Neural cell (in vitro differentiated cells): ENCODE measurements around the gene RPE65.

Source experiments
- EP300 ChIP-seq: fragments of 450-650 bp; conservative IDR thresholded peaks from 2 replicates; pipeline ENCODE4 v1.6.1; 2014; ENCODE audit warnings: antibody characterized with exemption, mild to moderate bottlenecking, moderate library complexity; ENCODE audit not compliant: poor library complexity, severe bottlenecking
- EZH2 ChIP-seq: fragments of 200-600, 300-800 bp; shearing (Covaris generic), sonication (generic); IDR thresholded peaks from 2 replicates; pipeline ENCODE4 v1.6.1; 2014; ENCODE audit warnings: antibody characterized with exemption, low read length, borderline replicate concordance, mild to moderate bottlenecking; ENCODE audit not compliant: insufficient read depth, poor library complexity, severe bottlenecking
- POLR2AphosphoS5 ChIP-seq: IDR thresholded peaks from 2 replicates; pipeline ENCODE4 v1.6.1; 2012
- SMC3 ChIP-seq: fragments of 450-650 bp; conservative IDR thresholded peaks from 2 replicates; pipeline ENCODE4 v1.6.1; 2014; ENCODE audit warnings: antibody characterized with exemption, mild to moderate bottlenecking, moderate library complexity; ENCODE audit not compliant: poor library complexity
- TAF1 ChIP-seq: IDR thresholded peaks from 2 replicates; pipeline ENCODE4 v1.6.1; 2012; ENCODE audit warnings: low read depth
- TF ChIP-seq, protein P1 (sequence below): fragments of 450-650 bp; IDR thresholded peaks from 2 replicates; pipeline ENCODE4 v1.5.1; 2014; ENCODE audit warnings: antibody characterized with exemption, mild to moderate bottlenecking, moderate library complexity; ENCODE audit not compliant: poor library complexity, severe bottlenecking
- TF ChIP-seq, protein P2 (sequence below): IDR thresholded peaks from 2 replicates; pipeline ENCODE4 v1.6.1; 2012; ENCODE audit warnings: borderline replicate concordance

DNA sequence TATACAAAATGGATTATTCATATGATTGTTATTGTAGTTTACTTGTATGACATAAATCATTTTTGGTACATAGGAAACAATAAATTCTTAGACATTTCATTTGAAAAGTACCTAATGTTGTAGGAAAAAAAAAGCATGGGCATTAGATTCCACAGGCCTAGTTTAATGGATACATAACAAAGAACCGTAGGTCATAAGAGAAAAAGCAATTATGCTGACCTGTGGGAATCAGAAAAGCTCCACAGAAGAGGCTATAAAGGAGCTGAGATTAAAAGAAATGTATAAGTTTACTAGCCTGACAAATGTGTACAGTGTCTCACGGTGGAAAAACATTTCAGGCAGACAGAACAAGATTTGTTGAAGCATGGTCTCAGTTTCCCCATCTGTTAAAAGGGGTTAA lies 43.4 kb upstream of the RPE65 start:
- no peak for TF ChIP-seq POLR2AphosphoS5
- TF ChIP-seq, protein P1, sequence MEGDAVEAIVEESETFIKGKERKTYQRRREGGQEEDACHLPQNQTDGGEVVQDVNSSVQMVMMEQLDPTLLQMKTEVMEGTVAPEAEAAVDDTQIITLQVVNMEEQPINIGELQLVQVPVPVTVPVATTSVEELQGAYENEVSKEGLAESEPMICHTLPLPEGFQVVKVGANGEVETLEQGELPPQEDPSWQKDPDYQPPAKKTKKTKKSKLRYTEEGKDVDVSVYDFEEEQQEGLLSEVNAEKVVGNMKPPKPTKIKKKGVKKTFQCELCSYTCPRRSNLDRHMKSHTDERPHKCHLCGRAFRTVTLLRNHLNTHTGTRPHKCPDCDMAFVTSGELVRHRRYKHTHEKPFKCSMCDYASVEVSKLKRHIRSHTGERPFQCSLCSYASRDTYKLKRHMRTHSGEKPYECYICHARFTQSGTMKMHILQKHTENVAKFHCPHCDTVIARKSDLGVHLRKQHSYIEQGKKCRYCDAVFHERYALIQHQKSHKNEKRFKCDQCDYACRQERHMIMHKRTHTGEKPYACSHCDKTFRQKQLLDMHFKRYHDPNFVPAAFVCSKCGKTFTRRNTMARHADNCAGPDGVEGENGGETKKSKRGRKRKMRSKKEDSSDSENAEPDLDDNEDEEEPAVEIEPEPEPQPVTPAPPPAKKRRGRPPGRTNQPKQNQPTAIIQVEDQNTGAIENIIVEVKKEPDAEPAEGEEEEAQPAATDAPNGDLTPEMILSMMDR, result no peak
- TF ChIP-seq EP300, result no peak
- TF ChIP-seq EZH2, result no peak
- TF ChIP-seq, protein P2, sequence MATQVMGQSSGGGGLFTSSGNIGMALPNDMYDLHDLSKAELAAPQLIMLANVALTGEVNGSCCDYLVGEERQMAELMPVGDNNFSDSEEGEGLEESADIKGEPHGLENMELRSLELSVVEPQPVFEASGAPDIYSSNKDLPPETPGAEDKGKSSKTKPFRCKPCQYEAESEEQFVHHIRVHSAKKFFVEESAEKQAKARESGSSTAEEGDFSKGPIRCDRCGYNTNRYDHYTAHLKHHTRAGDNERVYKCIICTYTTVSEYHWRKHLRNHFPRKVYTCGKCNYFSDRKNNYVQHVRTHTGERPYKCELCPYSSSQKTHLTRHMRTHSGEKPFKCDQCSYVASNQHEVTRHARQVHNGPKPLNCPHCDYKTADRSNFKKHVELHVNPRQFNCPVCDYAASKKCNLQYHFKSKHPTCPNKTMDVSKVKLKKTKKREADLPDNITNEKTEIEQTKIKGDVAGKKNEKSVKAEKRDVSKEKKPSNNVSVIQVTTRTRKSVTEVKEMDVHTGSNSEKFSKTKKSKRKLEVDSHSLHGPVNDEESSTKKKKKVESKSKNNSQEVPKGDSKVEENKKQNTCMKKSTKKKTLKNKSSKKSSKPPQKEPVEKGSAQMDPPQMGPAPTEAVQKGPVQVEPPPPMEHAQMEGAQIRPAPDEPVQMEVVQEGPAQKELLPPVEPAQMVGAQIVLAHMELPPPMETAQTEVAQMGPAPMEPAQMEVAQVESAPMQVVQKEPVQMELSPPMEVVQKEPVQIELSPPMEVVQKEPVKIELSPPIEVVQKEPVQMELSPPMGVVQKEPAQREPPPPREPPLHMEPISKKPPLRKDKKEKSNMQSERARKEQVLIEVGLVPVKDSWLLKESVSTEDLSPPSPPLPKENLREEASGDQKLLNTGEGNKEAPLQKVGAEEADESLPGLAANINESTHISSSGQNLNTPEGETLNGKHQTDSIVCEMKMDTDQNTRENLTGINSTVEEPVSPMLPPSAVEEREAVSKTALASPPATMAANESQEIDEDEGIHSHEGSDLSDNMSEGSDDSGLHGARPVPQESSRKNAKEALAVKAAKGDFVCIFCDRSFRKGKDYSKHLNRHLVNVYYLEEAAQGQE, result no peak
- no peak for TF ChIP-seq TAF1
- TF ChIP-seq SMC3, result no peak
